Measurements from ENCODE around the gene CD99L2.
"Not testable (repeated sequence)": the region's sequence is repeated elsewhere in the genome, so short reads cannot be mapped to it uniquely, and the experiment has no call there.

Gene CD99L2

DNA sequence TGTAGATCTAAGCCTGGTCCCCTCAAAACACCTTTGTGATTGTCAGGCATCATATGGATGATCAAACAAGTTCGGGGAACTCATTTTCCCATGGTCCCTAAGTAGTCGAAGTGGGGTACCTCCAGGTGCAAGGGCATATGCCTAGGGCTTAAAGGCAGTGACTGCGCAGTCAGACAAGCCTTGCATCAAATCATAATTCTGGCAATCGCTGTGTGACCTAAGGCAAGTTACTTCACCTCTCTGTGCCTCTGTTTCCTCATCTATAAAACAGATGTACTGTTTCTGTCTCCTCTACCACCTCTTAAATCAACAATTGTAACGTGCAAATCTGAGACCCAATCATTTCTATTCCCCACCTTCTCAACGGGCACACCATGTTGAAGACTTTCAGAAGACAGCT lies 1.8 kb downstream of the CD99L2 start:
- DNase-seq = no peak

DNA sequence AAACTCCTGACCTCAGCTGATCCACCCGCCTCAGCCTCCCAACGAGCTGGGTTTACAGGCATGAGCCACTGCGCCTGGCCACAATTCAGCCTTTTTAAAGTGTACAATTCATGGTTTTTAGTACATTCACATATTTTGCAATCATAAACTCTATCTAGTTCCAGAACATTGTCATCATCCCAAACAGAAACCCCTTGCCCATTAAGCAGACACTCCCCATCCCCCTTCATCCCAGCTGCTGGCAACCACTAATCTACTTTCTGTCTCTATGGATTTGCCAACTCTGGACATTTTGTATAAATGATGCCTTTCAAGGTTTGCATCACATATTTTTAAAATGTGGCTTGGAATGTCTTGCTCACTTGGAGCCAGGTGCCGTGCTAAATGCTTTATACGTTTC lies 4.5 kb downstream of the CD99L2 start:
- no peak for DNase-seq

DNA sequence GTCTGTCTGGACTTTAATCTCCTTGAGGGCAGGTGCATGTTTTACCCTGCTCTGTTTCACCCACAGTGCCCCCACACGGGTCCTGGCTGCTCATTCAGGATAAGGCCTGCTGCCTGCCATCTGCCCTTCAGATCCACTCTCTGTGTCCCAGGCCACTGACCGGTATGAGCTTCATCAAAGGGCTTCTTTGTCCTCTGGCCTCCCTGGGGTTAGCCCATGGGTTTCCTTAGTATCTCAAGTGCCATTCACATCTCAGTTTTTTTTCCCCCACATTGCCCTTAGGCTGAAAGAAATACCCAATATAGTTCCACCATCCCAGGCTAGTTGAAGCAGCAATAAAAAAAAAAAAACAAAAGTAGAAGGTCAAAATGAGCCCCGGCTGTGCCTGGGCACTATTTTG lies 9.3 kb downstream of the CD99L2 start:
- DNase-seq = no peak

DNA sequence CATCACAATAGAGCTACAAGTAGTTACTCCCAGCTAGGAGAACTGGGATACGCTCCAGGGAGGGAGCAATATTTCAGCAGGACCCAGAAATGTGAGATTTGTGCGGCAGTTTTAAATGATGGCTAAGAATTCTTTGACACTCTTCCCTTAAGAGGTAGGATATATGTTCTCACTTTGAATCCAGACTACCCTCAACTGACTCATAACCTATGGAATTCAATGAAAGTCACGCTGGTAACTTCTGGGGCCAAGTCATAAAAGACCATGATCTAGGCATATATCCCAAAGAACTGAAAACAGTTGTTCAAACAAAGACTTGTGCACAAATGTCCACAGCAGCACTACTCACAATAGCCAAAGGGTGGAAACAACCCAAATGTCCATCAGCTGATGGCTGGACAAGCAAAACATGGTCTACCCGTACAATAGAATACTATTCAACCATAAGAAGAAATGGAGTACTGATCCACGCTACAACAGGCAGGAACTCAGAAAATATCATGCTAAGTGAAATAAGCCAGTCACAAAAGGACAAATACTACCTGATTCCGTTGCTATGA lies 10.5 kb downstream of the CD99L2 start:
- DNase-seq = no peak

DNA sequence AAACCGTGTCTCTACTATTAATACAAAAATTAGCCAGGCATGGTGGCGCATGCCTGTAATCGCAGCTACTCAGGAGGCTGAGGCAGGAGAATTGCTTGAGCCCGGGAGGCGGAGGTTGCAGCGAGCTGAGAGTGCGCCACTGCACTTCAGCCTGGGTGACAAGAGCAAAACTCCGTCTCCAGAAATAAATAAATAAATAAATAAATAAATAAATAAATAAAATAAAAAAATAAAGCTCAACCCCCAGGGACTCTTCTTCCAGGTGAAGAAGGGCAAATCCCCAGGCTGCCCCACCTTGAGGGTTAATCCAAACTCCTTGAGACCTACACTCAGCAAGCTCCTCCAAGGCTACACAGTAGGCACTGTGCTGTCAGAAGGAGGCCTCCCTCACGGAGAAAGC lies 11.2 kb downstream of the CD99L2 start:
- DNase-seq = not testable (repeated sequence)

DNA sequence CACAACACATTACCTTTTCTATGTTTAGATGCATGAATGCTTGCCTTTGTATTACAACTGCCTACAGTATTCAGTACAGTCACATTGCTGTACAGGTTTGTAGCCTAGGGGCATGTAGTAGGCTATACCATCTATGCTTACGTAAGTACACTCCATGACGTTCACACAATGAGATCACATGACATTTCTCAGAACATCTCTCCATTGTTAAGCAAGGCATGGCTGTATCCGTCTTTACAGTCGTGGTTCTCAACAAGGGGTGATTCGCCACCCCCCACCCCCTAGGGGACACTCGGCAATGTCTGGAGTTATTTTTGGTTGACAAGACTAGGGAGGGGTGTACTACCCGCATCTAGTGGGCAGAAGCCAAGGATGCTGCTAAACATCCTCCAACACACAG lies 12.1 kb downstream of the CD99L2 start:
- DNase-seq = no peak

DNA sequence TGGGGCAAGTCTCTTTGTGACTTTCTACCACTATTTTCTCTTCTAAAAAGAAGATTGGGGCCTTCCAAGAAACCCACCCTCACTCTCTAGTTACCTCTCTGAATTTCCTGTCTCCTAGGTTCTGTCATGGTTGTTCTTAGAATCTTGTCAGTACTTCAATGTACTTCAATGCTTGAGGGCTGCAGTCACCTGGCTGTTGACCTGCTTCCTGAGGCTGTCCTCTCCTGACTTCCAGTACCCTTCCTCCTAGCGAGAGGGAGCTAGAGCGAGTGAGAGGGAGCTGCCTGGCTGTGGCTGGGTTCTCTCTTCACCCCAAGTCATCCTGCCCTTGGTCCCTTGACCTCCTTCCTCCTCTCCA lies 17.7 kb downstream of the CD99L2 start:
- DNase-seq = no peak

DNA sequence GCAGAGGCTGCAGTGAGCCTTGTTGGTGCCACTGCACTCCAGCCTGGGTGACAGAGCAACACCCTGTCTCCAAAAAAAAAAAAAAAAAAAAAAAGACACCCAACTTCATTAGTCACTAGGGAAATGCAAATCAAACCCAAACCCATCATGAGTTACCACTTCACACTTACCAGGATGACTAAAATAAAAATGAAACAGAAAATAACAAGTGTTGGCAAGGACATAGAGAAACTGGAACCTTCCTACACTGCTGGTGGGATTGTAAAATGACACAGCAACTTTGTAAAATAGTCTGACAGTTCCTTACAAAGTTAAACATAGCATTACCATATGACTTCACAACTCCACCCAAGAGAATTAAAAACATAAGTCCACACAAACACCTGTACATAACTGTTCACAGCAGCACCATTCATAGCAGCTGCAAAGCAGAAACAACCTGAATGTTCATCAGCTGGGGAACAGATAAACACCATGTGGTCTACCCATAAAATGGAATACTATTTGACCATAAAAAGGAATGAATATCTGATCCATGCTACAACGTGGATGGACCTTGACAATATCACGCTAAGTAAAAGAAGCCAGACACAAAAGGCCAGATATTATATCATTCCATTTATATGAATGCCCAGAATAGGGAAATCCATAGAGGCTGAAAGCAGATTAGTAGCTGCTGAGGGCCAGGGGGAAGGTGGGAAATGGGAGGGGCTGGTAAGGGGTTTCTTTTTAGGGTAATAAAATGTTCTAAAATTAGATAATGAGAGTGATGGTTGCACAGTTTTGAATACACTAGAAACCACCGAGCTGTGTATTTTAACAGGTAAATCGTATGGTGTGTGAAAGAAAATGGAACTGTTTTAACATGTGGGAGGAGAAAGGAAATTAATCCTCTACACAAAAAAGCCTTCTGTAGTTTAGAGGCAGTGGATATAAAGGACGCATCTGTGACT lies 18.3 kb downstream of the CD99L2 start:
- no peak for DNase-seq

DNA sequence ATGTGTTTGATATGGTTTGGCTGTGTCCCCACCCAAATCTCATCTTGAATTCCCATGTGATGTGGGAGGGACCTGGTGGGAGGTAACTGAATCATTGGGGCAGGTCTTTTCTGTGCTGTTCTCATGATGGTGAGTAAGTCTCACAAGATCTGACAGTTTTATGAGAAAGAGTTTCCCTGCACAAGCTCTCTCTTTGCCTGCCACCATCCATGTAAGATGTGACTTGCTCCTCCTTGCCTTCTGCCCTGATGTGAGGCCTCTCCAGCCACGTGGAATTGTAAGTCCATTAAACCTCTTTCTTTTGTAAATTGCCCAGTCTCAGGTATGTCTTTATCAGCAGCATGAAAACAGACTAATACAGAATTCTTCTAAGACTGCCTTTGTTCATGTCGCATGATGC lies 22.8 kb downstream of the CD99L2 start:
- DNase-seq = not testable (repeated sequence)

DNA sequence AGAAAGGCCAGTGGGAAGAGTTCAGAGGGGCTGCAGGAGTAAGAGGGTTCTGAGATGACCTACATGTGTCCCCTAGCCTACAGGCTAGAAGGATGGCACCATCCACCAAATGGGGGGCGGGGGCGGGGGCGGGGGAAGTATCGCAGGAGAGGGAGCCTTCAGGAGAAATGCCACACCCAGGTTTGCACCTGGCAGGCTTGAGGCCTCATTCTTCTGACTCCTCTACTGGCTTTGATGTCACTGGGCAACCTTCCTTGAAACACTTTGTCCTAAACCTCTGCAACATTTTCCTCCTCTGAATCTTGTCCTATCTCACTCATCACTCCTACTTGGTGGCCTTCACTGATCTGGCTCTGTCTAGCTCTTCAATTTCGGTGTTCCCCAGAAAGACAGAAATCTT lies 24.0 kb downstream of the CD99L2 start:
- no peak for DNase-seq

DNA sequence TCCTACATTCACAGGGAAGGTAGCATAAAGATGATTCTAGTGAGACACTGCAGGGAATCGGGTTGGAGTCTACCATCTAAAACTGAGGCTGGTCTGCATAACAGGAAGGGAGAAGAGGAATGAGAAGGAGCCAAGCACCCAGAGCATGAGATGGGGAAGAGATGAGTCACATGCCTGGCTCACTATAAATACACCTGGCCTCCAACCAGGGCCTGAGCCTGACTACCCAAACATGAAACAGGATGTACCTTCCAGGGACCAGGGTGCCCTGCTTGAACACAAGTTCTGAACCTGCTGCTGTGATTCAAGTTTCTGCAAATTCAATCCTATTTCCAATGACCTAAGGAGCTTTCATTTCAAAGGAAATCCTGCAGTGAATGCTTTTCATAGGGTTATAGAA lies 24.9 kb downstream of the CD99L2 start:
- DNase-seq = no peak

DNA sequence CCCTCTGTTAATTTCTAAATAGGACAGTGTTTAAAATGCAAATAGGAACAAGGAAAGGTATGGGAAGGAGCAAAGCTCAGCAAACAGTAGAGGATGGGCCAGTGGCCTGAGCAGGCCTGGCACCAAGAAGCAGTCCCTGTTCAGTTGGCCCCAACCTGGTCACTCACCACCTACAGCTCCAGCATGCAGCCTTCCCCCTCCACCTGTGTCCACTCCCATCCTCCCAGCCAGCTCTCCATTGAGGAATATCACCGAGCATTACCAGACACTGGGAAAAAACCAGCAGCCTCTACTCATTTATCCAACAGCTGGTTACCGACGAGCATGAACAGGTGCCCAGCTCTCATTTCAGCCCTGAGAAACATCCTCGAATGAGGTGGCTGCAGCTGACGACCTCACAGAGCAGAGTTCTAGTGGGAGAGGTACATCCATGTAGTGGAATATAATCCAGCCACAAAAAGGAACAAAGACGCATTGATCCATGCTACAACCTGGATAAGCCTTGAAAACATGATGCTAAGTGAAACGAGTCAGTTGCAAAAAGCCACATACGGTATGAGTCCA lies 25.6 kb downstream of the CD99L2 start:
- DNase-seq = no peak

DNA sequence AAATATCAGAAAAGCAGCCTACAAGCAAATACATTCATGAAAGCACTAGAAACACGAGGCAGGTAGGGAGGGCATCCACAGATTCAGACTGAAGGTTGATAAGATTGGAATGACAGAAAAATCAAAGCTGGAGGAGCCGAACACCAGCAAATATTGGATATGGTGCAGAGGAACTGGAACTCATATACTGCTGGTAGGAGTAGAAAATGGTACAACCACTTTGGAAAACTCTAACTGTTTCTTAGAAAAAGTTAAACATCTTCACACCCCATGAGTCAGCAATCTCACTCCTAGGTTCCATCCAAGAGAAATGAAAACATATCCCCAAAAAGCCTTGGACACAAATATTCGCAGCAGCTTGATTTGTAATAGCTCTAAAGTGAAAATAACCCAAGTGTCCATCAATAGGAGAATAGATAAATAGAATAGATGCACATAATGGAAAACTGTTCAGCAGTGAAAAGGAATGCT lies 27.1 kb downstream of the CD99L2 start:
- no peak for DNase-seq

DNA sequence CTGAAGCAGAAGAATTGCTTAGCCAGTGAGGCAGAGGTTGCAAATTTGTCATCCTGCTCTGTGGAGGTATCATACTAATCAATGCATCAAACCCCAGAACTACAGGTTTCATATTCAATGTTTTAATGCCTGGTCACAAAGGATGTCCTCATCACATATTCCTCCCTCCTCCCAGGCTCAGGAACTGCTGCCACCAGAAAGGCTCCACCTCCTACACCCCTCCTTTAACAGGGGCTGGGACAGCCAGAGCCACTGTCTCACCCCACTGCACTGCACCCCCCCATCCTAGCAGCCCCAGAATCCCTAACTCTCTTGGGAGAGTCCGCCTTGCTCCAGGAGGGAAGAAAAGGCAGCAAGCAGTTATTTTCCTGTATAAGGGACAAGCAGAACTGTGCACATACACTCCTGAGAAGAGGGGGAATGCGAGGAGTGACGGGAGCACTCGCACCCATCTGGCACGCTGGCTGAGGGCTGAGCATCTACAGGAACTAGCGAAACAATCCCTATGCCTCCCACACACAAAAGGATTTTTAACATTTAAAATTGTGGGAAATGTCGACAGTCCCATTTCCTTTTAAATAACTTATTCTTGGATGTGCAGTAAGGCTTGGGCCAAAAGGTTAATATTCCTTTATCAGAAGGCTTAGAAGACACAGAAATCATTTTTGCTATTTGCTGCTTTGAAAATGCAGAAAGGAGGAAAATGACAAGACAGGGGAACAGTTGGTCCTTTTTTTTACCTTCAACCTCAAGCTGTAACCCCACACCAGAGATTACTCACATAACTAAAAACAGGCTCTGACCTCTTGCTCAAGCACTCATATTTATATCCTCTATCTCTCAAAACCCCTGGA lies 27.8 kb downstream of the CD99L2 start:
- no peak for DNase-seq

DNA sequence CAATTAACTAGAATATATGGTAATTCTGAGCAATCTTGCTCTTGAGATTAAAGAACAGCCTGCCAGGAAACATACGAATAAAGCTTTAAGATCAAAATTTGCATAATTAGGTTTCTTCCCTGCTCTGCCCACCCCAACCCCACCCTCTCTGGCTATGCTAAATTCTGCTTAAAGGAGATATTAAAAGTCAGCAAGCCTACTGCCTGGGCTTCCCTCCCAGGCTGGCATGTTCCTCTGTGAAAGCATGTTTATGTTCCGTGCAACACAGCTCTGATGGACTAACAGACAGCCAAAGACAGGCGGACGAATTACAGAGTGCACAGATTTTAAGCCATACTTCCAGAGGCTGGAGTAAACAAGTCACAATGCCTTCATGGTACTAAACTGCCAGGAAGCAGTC lies 28.4 kb downstream of the CD99L2 start:
- no peak for DNase-seq

DNA sequence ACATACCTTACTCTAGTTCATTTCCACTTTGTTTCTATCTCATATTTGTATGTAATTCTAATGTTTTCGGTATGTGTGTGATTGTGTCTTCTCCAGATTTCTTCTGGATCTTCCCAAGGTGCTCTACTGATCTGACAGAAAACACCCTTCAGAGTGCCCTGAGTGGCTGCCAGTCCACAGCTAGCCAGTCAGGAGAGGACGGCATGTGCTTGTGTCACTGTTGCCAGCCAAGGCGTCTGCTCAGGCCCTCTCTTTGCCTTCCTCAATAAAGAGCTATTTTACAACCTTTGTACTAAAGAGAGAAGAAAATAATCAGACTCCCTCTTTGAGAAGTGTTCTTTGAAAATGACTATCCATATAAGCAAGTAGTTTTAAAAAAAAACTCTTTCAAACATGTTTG lies 29.0 kb downstream of the CD99L2 start:
- DNase-seq = no peak

DNA sequence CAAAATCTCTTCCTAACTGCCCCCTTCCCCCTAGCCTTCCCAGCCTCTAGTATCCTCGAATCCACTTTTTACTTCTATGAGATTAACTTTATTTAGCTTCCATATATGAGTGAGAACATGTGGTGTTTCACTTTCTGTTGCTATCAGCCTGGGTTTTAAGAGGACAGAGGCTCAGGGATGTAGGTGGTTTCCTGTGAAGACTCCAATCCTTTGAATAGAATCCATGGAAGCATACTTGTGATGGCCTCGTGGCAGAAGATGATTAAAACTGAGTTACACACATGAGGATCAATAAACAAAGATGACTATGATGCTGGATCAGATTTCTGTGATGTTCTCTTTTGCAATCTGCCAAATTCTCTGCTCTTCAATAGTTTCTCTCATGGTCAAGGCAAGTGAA lies 29.8 kb downstream of the CD99L2 start:
- DNase-seq = no peak

DNA sequence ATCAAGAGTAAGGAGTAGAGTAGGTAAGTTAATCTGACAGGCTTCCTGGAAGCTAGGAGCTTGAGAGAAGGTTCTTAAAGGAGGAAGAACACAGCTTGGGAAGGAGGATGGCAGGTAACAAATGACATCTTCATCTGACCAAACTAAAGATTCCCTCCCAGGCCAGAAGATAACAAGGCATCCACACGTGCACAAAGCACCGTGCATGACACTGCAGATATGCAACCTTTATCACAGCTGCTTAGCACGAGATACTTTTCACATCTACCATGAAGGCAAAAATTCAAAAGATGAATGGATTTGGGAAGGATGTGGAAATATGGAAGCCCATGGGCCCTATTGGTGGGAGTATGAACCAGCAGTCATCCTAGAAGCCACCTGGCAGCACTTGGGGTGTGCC lies 34.3 kb downstream of the CD99L2 start:
- no peak for DNase-seq

DNA sequence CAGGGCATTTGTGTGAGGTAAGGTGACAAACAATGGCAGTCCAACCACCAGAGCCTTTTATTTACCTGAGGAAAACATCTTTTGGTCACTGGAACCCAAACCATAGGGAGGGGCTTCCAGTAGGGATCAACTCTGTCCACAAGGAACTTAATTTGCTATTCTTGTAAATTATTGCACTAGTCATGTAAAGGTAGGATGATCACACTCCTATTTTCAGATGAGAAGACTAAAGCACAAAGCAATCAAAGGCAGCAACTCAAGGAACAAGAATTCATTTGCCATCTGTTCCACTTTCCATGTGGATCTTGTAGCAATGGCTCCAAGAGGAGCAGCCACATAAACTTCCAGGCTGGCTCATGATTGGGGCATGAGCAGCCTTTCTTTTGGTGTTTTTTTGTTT lies 35.3 kb downstream of the CD99L2 start:
- no peak for DNase-seq

DNA sequence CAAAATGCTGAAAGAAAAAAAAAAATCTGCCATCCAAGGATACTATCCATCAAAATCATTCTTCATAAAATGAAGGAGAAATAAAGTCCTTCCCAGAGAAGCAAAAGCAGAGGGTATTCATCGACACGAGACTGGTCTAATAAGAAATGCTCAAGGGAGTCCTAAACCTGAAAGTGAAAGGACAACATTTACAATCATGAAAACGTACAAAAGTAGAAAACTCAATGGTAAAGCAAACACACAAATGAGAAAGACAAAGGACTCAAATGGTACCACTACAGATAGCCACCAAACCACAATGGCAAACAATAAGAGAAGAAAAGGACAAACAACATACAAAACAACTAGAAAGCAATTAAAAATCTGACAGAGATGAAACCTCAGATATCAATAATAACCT lies 41.0 kb downstream of the CD99L2 start:
- no peak for DNase-seq

DNA sequence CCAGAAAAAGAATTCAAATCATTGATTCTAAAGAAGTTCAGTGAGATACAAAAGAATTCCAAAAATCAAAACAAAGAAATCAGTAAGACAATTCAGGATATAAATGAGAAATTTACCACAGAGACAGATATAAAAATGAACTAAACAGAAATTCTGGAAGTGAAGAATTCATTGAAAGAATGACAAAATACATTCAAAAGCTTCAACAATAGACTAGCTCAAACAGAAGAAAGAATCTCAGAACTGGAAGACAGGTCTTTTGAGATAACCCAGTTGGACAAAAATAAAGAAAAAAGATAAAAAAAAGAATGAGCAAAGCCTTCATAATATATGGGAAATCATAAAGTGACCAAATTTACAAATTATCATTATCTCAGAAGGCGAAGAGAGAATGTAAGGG lies 41.7 kb downstream of the CD99L2 start:
- no peak for DNase-seq

DNA sequence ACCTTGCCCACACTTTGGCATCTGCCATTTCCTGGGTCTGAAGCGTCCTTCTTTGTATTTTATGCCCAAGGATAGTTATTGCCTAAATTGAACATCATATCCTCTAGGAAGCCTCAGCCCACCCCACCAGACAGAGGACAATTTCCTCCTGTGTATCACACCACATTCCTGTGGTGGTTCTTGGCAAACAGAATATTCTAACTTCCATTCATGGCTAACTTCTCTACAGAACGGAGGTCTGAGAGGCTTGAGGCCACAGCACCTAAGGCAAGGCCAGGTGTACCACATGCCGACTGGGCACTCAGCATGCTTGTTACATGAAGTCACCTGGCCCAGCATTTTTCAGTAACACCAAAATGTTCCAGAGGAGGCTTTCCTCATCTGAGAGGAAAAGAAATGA lies 42.4 kb downstream of the CD99L2 start:
- no peak for DNase-seq

DNA sequence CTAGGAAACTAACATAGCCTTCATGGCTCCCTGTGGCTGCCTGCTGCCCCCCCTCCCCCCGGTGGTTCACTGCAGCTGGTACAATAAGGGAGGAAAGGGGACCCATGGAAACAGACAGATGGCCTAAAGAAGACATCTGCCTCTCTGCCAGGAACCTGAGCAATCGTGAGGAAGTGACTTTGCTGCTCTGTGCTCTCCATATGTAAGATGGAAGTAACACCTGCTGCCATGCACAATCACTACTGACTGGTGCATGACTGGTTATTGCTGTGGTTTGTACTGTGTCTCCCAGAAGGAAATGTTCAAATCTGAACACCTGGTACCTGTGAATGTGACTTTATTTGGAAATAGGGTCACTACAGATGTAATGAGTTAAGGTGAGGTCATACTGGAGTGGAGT lies 43.6 kb downstream of the CD99L2 start:
- DNase-seq = no peak
